Loucy (cell line): Measurements from ENCODE around the gene BIN1.

Experiments
- H2AFZ ChIP-seq: fragments of 200-600 bp; sonication (generic); 2 replicates; pipeline ENCODE4 v1.6.0; 2016; ENCODE audit warnings: antibody characterized with exemption, mild to moderate bottlenecking, low read length, moderate library complexity
- H3F3A ChIP-seq: fragments of 200-600 bp; 2 replicates; pipeline ENCODE4 v1.6.0; 2016; ENCODE audit warnings: antibody characterized with exemption, low read depth, mild to moderate bottlenecking
- H3K27me3 ChIP-seq: fragments of 200-600 bp; sonication (generic); 2 replicates; pipeline ENCODE4 v1.6.1; 2014; ENCODE audit warnings: low read length, mild to moderate bottlenecking; ENCODE audit not compliant: insufficient read depth, poor library complexity, severe bottlenecking
- H3K36me3 ChIP-seq: fragments of 200-600 bp; sonication (generic); 2 replicates; pipeline ENCODE4 v1.6.1; 2016; ENCODE audit warnings: low read length; ENCODE audit not compliant: insufficient read depth
- H3K4me1 ChIP-seq: fragments of 200-600 bp; sonication (generic); 2 replicates; pipeline ENCODE4 v1.5.1; 2014; ENCODE audit warnings: low read length, mild to moderate bottlenecking; ENCODE audit not compliant: insufficient read depth, poor library complexity, severe bottlenecking
- H3K4me2 ChIP-seq: fragments of 200-600 bp; sonication (generic); 2 replicates; pipeline ENCODE4 v1.6.0; 2014; ENCODE audit warnings: antibody characterized with exemption, low read length, low read depth, mild to moderate bottlenecking; ENCODE audit not compliant: poor library complexity, severe bottlenecking
- H3K4me3 ChIP-seq: fragments of 200-600 bp; sonication (generic); 2 replicates; pipeline ENCODE4 v1.5.1; 2014; ENCODE audit warnings: low read length, mild to moderate bottlenecking, mixed read lengths; ENCODE audit not compliant: poor library complexity, severe bottlenecking
- H3K79me2 ChIP-seq: fragments of 200-600 bp; sonication (generic); 2 replicates; pipeline ENCODE4 v1.6.1; 2014; ENCODE audit warnings: low read length; ENCODE audit not compliant: insufficient read depth
- H3K9ac ChIP-seq: fragments of 200-600 bp; sonication (generic); 2 replicates; pipeline ENCODE4 v1.6.0; 2014; ENCODE audit warnings: mild to moderate bottlenecking, low read depth, low read length, moderate library complexity; ENCODE audit not compliant: poor library complexity, severe bottlenecking
- H3K9me2 ChIP-seq: fragments of 200-600 bp; sonication (generic); replicated peaks from 2 replicates; pipeline ENCODE4 v1.6.1; 2016; ENCODE audit warnings: low read depth, low read length, mixed read lengths
- H3K9me3 ChIP-seq: fragments of 200-600 bp; sonication (generic); 2 replicates; pipeline ENCODE4 v1.6.1; 2014; ENCODE audit warnings: mild to moderate bottlenecking, antibody characterized with exemption, low read length, low read depth; ENCODE audit not compliant: insufficient read depth
- H4K20me1 ChIP-seq: fragments of 200-600 bp; sonication (generic); 2 replicates; pipeline ENCODE4 v1.6.0; 2014; ENCODE audit warnings: antibody characterized with exemption, low read length, mild to moderate bottlenecking; ENCODE audit not compliant: insufficient read depth, poor library complexity, severe bottlenecking
- EZH2phosphoT487 ChIP-seq: fragments of 200-600 bp; IDR thresholded peaks from 2 replicates; pipeline ENCODE4 v1.6.1; 2018; ENCODE audit warnings: antibody characterized with exemption, mild to moderate bottlenecking, moderate library complexity, borderline replicate concordance
- TF ChIP-seq, protein P1 (sequence below): fragments of 200-600 bp; sonication (generic); conservative IDR thresholded peaks from 2 replicates; pipeline ENCODE4 v1.5.1; 2014; ENCODE audit warnings: mild to moderate bottlenecking, antibody characterized with exemption, low read length

BIN1 gene

DNA sequence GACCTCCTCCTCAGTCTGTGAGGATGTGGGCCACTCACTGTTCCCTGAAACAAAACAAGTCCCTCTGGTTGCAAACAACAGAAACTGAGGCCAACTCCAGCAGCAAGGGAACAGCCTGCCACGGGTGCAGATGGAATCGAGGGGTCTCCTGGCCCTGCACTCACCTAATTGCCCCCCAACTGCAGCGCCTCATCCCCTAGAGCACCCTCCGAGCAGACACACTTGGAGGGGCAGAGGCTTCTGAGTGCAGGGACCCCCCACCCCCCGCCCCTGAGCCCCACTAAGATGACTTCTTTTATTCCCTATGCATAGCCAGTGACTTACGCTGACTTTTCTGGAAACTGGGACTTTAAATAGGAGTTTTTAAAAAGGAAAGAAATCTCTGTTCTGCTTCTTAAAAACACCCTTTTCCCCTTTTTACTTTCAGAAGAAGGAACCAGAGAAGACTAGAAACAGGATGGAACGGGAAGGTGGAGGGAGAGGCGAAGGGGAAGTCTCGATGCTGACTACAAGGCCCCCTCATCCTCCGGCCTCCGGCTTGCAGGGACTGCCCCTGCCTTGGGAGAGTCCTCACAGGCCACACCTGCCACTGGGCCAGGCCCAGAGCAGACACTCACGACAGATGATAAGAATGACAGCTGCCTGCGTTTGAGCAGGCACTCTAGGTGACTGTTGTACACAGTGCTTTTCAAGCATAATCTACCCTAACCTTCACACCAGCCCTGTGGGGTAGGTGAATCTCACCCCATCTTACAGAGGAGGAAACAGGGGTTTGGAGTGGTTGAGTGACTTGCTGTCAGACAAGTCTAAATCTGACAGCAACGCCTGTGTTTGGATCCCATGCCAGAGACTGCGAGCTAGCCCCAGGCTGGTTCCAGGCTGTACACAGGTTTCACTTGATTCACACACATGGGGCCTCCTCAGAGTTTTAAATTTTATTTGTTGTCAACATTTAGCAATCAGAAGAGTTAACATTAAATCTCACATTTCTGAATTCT, 28.2 kb upstream of the BIN1 start:
- Histone ChIP-seq H2AFZ (no peak overlapping the region), H3K79me2 (no peaks in the 10 kb centered on the region), H3K4me1 (peaks cover under 1% of the 10 kb centered on the region), H3K9me2 (no peaks in the 10 kb centered on the region), H3K4me2 (no peak overlapping the region), H4K20me1 (no peaks in the 10 kb centered on the region), H3K9me3 (no peaks in the 10 kb centered on the region), H3K4me3 (no peak overlapping the region), H3F3A (peaks cover under 1% of the 10 kb centered on the region; the same call in 1 of the 2 replicates), H3K36me3 (no peaks in the 10 kb centered on the region), H3K9ac (no peak overlapping the region), H3K27me3 (no peaks in the 10 kb centered on the region)
- TF ChIP-seq, protein P1, sequence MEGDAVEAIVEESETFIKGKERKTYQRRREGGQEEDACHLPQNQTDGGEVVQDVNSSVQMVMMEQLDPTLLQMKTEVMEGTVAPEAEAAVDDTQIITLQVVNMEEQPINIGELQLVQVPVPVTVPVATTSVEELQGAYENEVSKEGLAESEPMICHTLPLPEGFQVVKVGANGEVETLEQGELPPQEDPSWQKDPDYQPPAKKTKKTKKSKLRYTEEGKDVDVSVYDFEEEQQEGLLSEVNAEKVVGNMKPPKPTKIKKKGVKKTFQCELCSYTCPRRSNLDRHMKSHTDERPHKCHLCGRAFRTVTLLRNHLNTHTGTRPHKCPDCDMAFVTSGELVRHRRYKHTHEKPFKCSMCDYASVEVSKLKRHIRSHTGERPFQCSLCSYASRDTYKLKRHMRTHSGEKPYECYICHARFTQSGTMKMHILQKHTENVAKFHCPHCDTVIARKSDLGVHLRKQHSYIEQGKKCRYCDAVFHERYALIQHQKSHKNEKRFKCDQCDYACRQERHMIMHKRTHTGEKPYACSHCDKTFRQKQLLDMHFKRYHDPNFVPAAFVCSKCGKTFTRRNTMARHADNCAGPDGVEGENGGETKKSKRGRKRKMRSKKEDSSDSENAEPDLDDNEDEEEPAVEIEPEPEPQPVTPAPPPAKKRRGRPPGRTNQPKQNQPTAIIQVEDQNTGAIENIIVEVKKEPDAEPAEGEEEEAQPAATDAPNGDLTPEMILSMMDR: no peak
- TF ChIP-seq EZH2phosphoT487: no peak

DNA sequence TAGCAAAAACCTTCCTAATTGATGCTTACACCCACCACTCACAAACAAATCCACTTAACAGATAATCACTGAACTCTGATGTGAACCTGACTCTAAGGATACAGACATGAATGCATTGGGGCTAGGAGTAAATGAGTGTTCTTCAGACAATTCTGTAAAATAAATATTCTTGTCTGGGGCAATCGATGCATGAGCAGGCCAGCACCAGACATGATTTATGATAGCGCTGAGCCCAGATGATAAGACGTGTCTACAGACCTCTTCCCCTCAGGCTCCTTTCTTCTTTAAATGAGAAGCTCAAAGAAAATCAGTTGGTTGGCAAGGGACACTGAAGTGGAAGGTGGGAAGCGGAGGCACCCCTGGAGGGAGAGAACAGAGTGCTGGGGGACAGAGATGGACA, 27.3 kb upstream of the BIN1 start:
- no peak overlapping the region for H3K4me3 ChIP-seq
- no peaks in the 10 kb centered on the region for H3K79me2 ChIP-seq
- H3K9ac ChIP-seq: no peak overlapping the region
- no peaks in the 10 kb centered on the region for H3K9me2 ChIP-seq
- H3K36me3 ChIP-seq: no peaks in the 10 kb centered on the region
- H2AFZ ChIP-seq: no peak overlapping the region
- H3K27me3 ChIP-seq: no peaks in the 10 kb centered on the region
- H4K20me1 ChIP-seq: no peaks in the 10 kb centered on the region
- no peaks in the 10 kb centered on the region for H3F3A ChIP-seq
- H3K9me3 ChIP-seq: no peaks in the 10 kb centered on the region
- no peaks in the 10 kb centered on the region for H3K4me1 ChIP-seq
- TF ChIP-seq, protein P1: no peak
- TF ChIP-seq EZH2phosphoT487: no peak
- no peak overlapping the region for H3K4me2 ChIP-seq

DNA sequence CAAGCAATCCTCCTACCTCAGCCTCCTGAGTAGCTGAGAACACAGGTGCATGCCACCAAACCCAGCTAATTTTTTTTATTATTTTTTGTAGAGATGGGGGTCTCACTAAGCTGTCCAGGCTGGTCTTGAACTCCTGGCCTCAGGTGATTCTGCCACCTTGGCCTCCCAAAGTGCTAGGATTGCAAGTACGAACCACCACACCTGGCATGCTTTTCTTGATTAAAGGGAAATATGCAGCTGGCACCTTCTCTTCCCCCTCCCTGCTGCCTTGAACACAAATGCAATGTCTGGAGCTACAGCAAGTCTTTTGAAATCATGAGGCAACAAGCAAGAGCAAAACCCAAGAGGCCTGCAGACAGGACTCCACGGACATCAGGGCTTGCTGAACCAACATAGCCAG, 26.8 kb upstream of the BIN1 start:
- no peaks in the 10 kb centered on the region for H3K27me3 ChIP-seq
- no peak overlapping the region for H3K4me2 ChIP-seq
- no peaks in the 10 kb centered on the region for H3K4me1 ChIP-seq
- H4K20me1 ChIP-seq: no peaks in the 10 kb centered on the region
- no peaks in the 10 kb centered on the region for H3K79me2 ChIP-seq
- no peaks in the 10 kb centered on the region for H3K9me3 ChIP-seq
- no peak overlapping the region for H3K4me3 ChIP-seq
- H3K9ac ChIP-seq: no peak overlapping the region
- no peaks in the 10 kb centered on the region for H3K36me3 ChIP-seq
- no peak for TF ChIP-seq EZH2phosphoT487
- TF ChIP-seq, protein P1: no peak
- no peaks in the 10 kb centered on the region for H3F3A ChIP-seq
- no peak overlapping the region for H2AFZ ChIP-seq
- no peaks in the 10 kb centered on the region for H3K9me2 ChIP-seq
